Hematopoietic multipotent progenitor cell treated with erythropoietin and hydrocortisone succinate and interleukin-3 and kit ligand, for 8 days (in vitro differentiated cells): Measurements from ENCODE around the gene CACNG8.

Experiments used
- DNase-seq: peaks from one replicate; pipeline ENCODE4 v3.0.0-alpha.2; 2015

The CACNG8 gene

GRCh38 chr19:53965091-53965490 lies 2.4 kb downstream of the CACNG8 start:
- DNase-seq: no peak

- no peak for DNase-seq
Observed at GRCh38 chr19:53966931-53967330, 4.2 kb downstream of the CACNG8 start.

DNA sequence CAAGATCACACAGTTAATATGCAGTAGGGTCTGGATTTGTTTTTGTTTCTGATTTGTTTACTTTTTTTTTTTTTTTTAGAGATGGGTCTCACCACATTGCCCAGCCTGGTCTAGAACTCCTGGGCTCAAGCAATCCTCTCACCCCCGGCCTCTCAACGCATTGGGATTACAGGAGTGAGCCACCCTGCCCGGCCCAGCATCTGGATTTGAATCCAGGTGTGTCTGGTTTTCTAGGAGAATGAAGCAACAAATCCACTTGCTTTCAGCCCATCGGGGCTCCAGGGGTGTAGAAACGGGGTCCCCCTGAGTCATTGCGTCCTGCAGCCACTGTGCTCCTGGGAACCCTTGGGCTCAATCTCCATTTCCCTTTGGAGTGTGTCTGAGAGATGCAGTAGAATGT lies 6.6 kb downstream of the CACNG8 start:
- no peak for DNase-seq

DNA sequence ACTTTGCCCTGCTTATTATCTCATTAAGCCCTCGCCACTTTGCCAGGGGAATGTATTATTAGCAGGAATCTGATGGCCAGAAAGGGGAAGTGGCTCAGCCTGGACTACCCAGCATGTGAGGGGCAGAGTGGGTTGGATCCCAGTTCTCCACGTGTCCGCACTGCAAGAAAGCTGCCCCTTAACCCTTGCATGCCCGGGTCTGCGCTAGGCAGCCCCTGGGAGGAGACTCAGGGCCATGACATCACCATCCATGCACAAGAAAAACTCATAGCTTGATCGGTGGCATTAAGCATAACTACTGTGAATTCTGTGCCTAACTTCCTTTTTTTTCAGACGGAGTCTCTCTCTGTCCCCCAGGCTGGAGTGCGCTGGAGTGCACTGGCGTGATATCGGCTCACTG lies 8.9 kb downstream of the CACNG8 start:
- no peak for DNase-seq

DNA sequence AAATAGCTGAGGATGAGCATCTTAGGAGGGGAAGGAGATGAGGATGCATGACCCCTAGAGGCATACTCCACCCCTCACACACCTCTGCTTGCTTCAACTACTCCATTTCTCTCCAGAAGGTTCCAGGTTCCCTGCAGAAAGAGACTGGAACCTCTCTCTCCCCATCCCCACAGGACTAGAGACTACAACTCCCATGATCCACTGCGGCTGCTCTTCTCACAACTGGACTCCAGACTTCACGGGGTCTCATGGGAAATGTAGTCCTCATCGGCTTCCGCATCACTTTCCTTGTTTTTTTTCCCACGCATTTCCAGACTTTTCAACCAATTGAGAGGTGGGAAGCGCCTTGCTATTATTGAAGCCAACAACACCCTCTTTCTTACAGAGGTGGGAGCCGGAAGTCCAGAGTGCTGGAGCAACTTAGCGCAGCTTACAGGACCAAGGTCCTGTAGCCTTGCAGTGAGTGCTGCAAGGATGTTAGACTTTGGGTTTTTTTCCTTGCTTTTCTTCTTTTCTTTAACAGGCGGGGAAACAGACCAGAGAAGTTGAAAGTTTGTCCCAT lies 14.8 kb downstream of the CACNG8 start:
- peak; percentile 83 for DNase-seq

GRCh38 chr19:53977991-53978731 lies 15.4 kb downstream of the CACNG8 start:
- DNase-seq: peak; percentile 39

GRCh38 chr19:53978975-53979801 lies 16.5 kb downstream of the CACNG8 start:
- no peak for DNase-seq

DNA sequence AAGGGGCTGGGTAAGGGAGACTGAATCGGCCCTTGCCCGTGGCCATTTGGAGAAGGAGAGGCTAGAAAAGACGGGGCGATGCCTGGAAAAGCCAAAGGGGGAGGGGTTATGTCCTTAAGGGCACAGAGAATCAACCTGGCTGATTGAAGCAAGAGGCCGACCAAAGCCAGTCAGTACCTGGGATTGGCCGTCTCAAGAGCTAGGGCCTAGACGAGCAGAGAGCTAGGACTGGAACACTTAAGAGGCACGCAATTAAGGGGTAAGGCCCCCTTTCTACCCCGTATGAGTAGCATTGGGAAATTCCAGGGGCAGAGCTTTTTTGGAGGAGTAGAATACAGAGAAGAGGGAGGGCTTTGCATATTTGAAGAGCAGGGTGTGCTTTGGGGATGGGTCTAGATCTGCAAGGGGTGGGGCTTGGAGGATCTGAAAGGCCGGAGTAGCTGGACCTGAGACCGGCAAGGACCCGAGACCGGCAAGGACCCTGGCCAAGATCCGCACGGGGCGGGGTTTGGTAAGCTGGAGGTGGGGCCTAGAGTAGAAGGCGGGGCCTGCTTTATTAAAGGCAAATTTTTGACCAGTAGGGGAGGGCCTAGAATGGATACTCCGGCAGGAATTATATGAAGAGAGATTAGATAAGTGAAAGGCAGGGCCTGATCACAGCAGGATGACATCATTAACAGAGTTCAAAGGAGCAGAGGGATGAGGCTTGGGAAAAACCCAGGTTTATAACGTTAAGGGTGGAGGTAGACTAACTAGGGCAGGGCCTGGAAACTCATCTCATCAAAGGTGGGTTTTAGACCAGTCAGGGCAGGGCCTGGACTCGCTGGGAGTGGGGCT lies 18.0 kb downstream of the CACNG8 start:
- DNase-seq: no peak

GRCh38 chr19:53981376-53981951 lies 18.7 kb downstream of the CACNG8 start:
- DNase-seq: no peak

DNA sequence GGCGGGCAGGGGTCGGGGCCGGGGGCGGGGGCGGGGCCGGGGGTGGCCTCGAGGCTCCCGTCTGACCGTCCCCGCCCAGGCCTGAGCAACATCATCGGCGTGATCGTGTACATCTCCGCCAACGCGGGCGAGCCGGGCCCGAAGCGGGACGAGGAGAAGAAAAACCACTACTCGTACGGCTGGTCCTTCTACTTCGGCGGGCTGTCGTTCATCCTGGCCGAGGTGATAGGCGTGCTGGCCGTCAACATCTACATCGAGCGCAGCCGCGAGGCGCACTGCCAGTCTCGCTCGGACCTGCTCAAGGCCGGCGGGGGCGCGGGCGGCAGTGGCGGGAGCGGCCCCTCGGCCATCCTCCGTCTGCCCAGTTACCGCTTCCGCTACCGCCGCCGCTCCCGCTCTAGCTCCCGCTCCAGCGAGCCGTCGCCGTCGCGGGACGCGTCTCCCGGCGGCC lies 19.3 kb downstream of the CACNG8 start:
- DNase-seq: no peak

DNA sequence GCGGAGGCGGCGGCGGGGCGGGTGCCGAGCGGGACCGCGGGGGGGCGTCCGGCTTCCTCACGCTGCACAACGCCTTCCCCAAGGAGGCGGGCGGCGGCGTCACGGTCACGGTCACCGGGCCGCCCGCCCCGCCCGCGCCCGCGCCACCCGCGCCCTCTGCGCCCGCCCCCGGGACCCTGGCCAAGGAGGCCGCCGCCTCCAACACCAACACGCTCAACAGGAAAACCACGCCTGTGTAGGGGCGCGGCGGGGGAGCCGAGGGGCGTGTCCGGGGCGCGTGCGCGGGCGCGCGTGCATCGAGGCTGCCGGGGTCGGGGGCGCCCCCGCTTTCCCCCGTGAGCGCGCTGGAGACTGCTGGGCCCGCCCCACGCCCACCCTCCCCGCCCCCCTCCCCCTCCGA lies 19.9 kb downstream of the CACNG8 start:
- peak; percentile 27 for DNase-seq

GRCh38 chr19:53983457-53984289 lies 20.9 kb downstream of the CACNG8 start:
- DNase-seq: no peak

- DNase-seq: no peak
Observed at GRCh38 chr19:53985863-53986262, 23.1 kb downstream of the CACNG8 start.

DNA sequence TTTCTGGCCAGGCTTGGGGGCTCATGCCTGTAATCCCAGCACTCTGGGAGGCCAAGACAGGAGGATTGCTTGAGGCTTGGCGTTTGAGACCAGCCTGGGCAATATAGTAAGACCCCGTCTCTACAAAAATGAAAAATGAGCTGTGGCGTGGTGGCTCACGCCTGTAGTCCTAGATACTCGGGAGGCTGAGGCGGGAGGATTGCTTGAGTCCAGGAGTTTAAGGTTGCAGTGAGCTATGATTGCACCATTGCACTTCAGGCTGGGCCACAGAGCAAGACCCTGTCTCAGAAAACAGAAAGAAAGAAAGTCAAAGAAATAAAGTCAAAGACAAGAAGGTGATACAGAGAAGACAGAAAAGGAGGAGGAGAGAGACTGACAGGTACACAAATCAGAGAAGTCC lies 26.2 kb downstream of the CACNG8 start:
- no peak for DNase-seq

DNA sequence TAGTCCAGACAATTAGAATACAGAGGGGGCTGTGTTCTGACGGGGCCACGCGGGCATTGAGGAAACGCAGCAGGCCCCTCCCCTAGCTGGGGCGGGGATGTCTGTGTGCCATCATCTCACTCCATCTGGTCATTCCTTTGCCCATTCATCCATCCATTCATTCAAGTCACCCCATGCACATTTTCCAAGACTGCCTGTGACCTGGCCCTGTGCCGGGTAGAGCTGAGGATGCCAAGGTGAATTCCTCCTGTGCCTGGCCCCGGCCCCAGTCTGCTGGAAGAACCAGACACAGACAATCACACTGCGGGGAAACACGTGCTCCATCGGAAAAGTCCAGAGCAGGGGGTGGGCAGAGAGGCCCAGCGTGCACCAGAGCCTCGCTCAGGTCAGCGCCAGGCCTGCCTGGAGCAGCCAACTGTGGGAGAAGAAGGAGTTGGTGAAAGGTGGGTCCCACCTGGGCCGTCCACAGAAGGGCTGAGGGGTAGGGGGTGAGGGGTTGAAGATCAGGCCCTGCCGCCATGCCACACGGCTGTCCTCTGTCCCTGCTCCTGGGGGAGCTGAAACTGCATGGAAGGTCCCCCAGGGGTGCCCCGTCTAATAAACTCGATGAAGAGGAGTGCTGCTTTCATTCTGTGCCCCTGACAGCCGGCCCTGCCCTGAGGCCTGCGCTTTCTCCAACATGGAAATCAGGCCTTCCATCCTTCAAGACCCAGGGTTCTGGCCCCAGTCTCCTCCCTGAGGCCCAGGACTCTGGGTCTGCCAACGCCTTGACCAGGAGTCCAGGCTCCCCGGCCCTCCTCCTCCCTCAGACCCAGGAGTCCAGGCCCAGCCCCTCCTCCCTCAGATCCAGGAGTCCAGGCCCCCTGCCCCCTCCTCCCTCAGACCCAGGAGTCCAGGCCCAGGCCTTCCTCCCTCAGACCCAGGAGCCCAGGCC lies 27.1 kb downstream of the CACNG8 start:
- no peak for DNase-seq

DNA sequence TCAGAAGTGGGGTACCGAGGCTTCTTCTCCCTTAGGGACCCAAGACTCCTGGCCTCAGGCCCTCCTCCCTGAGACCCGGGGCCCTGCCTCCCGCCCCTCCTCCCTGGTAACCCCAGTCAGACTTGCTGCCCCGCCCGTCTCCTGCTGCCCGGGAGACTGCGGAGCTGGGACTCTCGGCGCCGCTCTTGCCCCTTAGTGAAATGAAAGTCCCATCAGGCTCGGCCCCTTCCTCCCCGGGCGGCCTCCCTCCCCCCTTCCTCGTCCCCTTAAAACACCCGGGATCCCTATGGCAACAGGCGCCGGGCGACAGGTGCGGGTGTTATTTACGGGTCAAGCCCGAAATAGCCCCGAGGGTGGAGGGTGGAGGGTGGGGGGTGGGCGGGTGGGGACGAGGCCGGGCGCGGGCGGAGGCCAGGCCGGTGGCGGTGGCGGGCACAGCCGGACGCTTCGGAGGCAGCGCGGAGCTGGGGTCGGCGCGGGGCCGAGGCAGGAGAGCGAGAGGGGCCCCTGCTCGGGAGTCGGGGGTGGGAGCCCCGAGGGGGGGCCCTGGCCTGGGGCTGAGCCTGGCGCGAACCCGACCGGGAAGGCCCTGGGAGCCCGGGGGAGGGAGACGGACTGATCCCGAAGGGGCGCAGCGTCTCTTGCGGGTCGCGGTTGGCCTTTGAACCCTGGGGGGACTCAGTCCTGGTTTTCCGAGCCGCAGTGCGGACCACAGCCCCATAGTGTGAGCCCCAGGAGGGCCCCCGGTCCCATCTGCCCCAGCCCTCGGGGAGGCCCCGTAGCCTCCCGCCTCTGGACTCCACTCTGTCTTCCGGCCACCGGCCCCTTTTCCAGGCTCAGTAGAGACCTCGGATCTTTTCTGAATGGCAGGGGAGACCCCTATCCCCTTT lies 28.7 kb downstream of the CACNG8 start, which contains the start of gene CACNG6:
TSS of gene CACNG6 (plus strand) at position 414 of the 890 bp plus-strand sequence. CDS start 1,241 bp downstream, outside the sequence.
- DNase-seq: no peak

DNA sequence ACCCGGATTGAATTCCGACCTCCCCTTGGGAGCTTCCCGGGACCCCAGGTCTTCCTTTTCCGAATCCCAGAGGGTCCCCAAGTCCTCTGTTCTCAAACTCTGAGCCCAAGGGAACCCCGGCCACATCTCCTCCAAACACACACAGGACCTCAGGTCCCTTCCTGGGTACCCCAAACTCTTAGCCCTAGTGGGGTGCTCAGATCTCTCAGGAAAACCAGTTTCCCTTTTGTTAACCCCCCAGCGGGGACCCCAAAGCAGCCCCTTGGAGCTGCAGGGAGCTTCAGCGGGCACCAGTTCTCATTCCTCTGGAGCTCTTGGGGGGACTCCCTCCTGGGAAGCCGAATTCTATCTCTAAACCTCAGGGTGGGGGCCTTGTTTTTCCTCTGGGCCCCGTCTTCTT lies 29.5 kb downstream of the CACNG8 start:
- DNase-seq: no peak

DNA sequence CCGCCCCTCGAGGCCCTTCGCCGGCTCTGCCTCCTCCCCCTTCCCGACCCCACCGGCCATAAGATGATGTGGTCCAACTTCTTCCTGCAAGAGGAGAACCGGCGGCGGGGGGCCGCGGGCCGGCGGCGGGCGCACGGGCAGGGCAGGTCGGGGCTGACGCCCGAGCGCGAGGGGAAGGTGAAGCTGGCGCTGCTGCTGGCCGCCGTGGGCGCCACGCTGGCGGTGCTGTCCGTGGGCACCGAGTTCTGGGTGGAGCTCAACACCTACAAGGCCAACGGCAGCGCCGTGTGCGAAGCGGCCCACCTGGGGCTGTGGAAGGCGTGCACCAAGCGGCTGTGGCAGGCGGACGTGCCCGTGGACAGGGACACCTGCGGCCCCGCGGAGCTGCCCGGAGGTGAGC lies 30.1 kb downstream of the CACNG8 start:
- DNase-seq: no peak

DNA sequence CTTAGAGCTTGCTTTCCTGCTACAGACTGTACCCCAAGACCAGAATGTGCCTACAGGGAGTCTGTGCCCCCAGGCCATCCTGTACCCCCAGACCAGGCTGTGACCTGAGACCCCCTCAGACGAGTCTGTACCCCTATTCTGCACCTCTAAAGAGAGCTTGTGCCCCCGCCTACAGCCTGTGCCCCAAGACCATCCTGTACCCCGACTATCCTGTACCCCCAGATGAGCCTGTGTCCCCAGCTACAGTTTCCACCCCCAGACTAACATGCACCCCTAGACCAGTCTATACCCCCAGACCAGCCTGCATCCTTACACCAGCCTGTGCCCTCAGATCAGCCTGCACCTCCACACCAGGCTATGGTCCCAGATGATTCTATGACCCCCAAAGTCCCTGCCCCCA lies 30.7 kb downstream of the CACNG8 start:
- DNase-seq: no peak
